HG02623 (cell line): Measurements from ENCODE around the gene NUPR2.
A peak's percentile ranks its signal among the peaks of the same experiment; 100 is the strongest.
"Not testable (repeated sequence)": the region's sequence is repeated elsewhere in the genome, so short reads cannot be mapped to it uniquely, and the experiment has no call there.

Experiments
- ATAC-seq: cut with Tn5 transposase; IDR thresholded peaks from one replicate; pipeline ENCODE4 v1.9.1; 2021; ENCODE audit warnings: moderate library complexity; ENCODE audit not compliant: unreplicated experiment

Gene NUPR2, protein sequence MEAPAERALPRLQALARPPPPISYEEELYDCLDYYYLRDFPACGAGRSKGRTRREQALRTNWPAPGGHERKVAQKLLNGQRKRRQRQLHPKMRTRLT

DNA sequence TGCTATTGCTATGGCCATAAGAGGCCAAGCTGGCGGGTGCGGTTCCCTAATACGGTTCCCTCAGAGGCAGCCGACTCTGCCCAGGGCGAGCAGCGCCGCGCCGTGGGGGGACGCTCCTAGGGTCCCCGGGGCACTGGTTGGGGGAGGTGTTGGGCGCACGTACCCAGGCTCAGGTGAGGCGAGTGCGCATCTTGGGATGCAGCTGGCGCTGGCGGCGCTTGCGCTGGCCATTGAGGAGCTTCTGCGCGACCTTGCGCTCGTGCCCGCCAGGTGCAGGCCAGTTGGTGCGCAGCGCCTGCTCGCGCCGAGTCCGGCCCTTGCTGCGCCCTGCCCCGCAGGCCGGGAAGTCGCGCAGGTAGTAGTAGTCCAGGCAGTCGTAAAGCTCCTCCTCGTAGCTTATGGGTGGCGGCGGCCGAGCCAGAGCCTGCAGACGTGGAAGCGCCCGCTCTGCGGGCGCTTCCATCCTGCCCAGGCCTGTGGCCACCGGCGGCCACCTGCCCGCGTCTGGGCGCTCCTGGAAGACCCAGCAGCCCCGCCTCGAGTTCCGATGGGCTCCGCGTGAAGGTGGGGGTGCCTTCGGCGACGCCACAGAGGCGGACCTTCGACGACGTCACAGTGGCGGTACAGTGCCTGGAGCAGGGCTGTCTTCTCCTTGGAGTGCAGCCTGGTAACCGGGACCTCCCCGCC lies at the start of gene NUPR2:
Gene NUPR2 (minus strand): TSS at position 566 of the 687 bp plus-strand sequence. CDS start 103 bp downstream, at position 463.
- no peak for ATAC-seq

DNA sequence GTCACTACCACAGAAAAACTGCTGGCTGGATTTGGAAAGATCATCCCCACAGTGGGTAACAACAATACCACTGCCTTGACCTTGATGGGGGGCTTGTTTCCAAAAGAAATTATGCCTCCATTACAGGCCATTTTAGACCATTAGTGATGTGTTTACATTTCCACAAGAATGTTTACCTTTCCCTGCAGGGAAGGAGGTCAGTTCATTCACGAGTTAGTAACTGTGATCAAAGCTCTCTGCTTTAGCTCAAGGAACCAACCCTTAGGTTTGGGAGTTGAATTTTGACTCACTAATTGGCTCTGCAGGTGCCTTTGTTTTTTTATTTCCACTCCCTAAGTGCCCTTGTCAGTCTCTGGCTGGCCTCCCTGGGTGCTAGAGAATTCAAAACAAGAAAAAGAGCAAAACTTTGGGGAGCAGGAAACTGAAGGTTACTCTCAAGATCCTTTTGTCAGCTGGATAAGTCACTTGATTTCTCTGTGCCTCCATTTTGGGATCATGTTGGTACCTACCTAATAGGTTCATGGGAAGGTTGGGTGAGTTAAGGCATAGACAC lies 41.1 kb upstream of the NUPR2 start:
- no peak for ATAC-seq

DNA sequence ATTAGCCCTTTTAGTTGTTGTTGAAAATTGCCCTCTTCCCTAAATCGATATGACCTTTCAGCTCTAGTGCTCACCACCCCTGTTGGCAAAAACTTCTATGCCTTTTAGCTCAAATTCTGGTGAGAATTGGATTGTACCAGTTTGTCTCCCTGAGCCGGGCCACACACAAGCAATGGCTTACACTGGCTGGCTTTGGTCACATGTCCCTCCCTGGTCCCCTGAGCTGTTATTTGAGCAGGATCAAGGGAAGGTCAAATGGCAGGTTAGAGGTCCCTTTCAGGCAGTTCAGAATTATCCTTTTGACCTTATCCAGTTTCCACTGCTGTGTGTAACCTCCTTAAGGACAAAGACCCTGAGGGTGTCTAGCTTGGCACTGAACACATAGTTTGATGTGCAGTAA lies 14.8 kb upstream of the NUPR2 start:
- not testable (repeated sequence) for ATAC-seq

DNA sequence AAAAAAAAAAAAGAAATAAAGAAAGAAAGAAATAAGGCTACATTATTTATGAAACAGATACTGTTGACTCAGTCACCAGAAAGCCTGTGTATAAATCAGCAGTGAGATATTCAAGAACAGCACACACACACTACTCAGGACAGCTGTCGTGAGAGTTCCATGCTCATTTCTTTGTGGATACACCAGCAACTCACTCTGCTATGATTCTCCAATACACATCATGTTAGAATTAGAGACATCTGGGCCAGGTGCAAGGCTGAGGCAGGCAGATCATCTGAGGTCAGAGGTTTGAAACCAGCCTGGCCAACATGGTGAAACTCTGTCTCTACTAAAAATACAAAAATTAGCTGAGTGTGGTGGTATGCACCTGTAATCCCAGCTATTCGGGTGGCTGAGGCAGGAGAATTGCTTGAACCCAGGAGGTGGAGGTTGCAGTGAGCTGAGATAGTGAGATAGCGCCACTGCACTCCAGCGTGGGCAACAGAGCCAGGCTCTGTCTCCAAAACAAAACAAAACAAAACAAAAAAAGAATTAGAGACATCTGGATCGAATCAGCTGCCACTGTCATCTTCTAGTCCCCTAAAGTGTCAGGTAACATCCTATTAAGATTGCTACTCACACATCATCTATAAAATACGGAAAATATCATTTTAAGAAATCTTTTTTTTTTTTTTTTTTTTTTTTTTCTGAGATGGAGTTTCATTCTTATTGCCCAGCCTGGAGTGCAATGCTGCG lies 11.2 kb upstream of the NUPR2 start:
- ATAC-seq = no peak

DNA sequence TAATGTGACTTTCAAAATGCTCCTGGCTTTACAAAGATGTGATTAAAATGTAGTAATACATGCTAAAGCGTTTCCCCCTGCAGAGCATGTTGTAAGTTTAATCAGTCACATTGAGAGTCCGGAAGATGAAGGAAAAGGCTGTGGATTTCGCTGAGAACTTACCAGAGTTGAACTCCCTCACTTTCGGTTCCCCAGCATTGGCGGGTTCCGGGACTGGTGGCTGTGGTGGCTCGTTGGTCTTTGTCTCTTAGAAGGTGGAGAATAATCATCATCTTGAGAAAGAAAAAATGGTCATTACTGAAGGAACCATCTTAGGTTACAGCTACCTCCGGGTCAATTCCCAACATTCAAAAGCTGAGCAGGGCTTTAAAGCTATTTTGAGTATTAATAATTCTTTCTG lies 9.6 kb upstream of the NUPR2 start:
- ATAC-seq = no peak

DNA sequence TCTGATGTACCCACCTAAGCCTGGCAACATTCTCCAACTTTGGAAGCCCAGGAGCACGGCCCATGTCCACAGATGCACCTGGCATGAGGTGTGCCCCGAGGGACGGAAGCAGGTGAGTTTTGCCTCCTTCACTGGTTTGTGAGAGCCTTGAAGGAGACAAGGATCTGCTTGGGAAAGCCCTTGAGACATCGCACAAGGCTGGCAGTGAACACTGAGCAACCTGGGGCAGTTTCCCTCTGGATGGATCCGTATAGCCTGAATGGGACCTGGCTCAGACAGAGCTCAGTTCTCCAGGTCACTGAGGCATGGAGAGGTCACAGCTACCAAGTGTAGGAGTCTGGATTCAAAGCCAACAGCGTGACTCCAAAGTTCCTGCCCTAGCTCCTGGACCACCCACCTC lies 8.8 kb upstream of the NUPR2 start:
- no peak for ATAC-seq

DNA sequence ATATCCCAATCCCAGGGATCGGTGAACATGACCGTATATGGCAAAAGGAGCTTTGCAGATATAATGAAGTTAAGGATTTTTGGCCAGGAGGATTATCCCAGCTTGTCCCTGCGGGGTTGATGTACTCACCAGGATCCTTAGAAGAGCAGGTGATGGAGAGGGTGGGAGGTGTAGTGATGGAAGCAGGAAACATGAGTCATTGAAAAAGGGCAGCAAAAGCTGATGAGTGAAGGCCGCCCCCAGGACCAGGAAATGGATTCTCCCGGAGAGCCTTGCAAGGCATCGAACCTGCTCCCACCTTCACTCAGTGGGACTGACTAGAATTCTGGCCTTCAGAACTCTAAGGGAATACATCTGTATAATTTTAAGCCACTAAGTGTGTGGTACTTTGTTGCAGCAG lies 5.2 kb upstream of the NUPR2 start:
- no peak for ATAC-seq

DNA sequence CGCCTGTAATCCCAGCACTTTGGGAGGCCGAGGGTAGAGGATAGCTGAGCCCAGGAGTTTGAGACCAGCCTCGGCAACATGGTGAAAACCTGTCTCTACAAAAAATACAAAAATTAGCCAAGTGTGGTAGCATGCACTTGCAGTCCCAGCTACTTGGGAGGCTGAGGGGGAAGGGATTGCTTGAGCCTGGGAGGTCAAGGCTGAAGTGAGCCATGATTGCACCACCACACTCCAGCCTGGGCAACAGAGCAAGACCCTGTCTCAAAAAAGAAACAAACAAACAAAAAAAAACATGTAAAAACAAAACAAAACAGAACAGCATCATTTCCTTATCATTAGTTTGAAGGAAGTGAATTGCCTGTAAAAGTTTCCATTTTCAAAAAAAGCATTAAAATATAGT lies 4.0 kb downstream of the NUPR2 start:
- ATAC-seq = not testable (repeated sequence)

DNA sequence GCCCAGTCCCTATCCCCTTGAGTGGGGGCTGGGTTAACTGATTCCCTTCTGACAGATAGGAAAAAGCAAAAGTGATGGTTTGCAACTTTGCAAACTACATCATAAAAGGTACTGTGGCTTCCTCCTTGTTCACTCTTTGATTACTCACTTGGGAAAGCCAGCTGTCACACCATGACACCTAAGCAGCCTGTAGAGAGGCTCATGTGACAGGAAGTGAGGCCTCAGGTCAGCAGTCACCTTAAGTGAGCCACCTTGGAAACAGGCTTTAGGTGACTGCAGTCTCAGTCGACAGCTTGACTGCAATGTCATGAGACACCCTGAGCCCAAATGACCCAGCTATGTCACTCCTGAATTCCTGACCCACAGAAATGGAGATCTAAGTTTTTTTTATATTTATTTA lies 5.6 kb downstream of the NUPR2 start:
- no peak for ATAC-seq

DNA sequence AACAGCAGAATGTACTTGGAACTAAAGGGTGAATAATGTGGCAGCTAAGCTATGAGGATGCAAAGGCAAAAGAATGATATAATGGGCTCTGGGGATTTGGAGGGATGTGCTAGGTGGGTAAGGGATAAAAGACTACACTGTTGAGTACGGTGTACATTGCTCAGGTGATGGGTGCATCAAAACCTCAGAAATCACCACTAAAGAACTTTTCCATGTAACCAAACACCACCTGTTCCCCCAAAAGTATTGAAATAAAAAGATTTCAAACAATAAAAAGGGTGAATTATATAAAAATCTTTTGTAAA lies 8.3 kb downstream of the NUPR2 start:
- no peak for ATAC-seq

DNA sequence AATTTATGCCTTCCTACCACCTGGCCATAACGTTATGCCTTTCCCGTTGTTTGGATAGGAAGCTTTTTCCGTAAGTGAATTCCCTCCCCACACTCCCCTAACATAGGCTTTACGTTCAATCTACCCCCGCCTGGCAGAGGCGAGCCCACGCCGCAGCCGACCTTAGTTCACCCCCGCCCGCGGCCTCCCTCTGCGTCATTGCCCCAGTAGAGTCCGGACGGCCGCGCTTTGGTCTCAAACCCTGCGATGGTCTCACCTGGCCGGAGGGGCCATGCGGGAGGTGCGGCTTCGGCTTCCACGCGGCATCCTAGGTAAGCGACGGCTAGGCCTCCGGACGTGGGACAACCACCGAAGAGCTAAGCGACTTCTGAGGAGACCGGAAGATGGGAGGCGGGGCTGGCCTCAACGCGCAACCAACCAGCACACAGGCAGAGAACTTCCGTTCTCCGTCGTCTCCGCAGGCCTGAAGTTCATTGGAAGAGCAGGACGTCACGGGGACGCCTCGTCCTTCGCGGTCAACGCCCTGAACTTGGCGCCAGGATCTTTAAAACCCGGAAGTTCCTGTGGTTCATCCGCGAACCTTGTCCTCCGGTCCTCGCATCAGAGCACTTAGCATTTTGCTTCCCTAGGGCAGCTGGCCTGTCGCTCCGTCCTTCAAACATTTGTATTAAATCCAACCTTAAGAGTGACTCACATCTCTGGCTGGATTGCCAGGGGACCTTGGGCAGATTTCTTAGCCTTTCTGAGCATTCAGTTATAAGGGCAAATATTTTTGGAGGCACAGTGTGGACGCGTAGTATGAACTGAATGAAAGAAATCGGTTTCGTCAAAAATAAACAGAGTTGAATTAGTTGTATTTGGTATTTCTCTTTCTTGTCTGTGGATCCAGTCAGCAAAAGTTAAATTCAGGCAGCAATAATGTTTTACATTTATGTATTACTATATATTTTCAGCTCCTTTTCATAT lies 9.8 kb downstream of the NUPR2 start, which contains the start of gene CHCHD2:
Gene CHCHD2 (minus strand): TSS at position 369 of the 966 bp plus-strand sequence. CDS start 63 bp downstream, at position 306.
- ATAC-seq = peak; percentile 100

DNA sequence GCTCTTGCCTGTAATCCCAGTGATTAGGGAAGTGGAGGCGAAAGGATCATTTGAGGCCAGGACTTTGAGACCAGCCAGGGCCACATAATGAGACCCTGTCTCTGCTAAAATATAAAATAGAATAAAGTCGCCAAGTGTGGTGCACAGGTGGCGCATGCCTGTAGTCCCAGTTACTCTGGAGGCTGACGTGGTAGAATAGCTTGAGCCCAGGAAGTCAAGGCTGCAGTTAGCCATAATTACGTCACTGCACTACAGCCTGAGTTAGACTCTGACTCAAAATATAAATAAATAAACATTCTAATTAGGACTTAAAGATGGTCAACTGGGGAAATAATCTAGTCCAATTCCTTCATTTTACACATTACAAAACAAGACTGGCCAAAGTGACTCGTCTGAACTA lies 10.7 kb downstream of the NUPR2 start:
- no peak for ATAC-seq

DNA sequence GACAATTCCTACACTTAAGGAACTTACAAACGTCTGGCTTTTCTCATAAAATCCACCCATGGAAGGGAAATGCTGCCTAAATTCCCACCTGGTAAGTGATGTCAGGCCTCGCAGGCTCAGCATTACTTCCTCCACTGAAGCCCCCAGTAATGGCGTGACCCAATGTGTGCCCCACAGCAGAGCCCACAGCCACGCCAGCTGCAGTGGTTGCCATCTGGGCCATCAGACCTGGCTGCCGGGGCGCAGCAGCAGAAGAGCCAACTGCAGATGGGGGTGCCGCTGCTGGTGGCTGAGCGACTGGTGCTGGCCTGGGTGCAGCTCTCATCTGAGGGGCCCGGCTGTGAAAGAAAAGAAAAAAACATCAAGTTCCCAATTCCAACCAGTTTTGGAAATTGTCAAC lies 12.1 kb downstream of the NUPR2 start:
- not testable (repeated sequence) for ATAC-seq

DNA sequence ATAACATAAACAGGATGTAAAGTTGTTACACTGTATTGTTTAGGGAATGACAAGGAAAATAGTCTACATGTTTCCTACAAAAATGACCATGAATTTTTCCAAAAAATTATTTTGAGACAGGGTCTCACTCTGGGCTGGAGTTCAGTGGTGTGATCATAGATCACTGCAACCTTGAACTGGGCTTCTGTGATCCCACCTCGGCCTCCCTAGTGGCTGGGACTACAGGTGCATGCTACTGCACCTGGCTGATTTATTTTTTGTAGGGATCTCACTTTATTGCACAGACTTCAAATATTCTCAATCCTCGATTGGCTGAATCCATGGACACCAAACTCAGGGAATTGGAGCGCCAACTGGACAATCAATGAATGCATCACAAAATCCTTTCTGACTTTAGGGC lies 16.6 kb downstream of the NUPR2 start:
- ATAC-seq = no peak

DNA sequence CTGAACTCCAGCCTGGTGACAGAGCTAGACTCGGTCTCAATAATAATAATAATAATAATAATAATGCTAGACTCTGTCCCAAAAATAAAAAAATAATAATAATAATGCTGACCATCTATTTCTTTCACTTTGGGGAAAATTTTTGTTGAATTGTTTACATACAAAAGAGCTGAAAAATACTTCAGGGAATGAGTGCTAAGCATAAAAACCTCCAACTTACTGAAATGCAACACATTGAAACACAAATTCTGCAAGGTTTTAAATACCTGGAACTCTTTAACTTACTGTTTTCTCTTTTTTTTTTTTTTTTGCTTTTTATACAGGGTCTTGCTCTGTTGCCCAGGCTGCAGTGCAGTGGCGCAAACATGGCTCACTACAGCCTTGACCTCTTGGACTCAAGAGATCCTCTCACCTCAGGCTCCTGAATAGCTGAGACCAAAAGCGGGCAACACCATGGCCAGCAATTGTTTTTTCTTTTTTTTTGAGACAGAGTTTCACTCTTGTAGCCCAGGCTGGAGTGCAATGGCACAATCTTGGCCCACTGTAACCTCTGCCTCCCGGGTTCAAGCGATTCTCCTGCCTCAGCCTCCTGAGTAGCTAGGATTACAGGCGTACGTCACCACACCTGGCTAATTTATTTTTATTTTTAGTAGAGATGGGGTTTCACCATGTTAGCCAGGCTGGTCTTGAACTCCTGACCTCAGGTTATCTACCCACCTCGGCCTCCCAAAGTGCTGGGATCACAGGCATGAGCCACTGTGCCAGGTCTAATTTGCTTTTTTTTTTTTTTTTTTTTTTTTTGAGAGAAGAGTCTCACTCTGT lies 17.8 kb downstream of the NUPR2 start:
- ATAC-seq = not testable (repeated sequence)

DNA sequence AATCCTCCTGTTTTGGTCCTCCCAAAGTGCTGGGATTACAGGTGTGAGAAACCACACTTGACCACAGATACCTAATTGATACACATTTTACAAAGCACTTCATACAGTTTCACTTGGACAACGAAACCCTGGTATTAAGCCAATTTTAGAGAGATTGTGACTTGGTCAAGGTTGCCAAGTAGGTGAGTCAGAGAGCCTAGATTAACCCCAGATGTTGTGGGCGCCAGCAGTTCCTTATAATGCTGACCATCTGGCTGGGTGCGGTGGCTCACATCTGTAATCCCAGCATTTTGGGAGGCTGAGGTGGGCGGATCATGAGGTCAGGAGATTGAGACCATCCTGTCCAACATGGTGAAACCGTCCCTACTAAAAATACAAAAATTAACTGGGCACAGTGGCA lies 18.5 kb downstream of the NUPR2 start:
- ATAC-seq = no peak

DNA sequence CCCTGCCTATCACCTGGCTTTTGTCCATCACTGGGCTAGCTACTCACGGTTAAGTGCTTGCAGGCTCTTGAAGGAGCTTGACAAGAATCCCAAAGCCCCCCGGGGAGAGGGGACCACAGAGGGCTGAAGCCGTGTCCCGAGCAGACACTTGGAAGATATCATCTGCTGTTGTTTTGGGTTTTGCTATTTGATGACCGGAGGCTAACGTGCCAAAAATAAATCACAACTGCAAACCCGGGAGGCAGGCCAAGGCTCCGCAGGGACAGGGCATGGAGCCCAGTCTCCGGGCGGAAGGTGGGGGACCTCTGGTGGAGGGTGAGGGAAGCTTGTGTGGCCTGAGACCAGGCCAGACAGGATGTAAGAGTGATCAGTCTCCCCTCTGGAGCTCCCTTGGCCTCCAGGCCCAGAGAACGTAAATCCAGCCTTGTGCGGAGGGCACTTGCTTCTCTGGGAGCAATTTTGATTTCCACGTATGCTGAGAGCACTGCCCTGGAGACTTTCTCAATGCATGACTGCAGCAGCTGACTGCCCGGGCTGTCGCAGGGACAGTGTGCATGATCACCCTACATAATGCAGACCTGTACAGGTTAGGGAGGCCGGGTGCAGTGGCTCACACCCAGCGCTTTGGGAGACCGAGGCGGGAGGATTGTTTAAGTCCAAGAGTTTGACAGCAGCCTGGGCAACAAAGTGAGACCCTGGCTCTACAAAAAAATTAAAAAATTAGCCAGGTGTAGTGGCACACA lies 23.3 kb downstream of the NUPR2 start, which contains the start of gene PHKG1:
Gene PHKG1 (minus strand): TSS at position 164 of the 743 bp plus-strand sequence. CDS start 4,011 bp downstream, outside the sequence.
- no peak for ATAC-seq

DNA sequence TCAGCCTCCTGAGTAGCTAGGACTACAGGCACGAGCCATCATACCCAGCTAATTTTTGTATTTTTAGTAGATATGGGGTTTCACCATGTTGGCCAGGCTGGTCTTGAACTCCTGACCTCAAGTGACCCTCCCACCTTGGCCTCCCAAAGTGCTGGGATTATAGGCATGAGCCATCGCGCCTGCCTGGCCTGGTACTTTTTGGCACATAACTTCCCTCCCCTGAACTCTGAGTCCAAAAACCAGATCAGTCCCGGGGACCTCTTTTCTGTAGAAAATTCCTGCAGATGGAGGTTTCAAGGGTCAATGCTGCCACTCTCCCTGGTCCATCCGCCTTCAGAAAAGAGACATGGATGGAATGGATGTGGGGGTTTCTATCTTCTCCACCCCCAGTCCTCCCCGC lies 23.8 kb downstream of the NUPR2 start:
- ATAC-seq = not testable (repeated sequence)

DNA sequence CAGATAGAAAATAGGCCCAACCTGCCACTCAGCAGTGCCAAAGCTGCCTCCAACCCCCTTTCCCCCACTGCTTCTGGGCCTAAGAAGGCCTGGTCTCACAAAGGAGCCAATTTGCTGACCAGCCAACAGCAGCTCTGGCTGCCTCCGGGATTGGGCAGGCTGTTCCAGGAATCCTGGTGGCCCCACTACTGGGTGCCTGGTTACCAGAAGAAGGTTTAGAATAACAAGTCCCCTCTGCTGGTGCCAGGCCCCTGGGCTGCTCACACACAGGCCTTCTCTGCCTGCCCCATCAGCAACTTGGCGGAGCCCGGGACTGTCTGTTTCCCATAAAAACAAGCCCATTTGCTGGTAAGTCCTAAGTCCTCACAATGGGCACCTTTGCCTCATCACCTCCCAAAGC lies 24.6 kb downstream of the NUPR2 start:
- ATAC-seq = no peak
